GM12801 (cell line): Measurements from ENCODE around the gene BAZ2A.

ENCODE experiments used
- TF ChIP-seq, protein P1 (sequence below): IDR thresholded peaks from one replicate; pipeline ENCODE4 v1.5.1; 2011; ENCODE audit warnings: control low read depth; ENCODE audit not compliant: insufficient read length; ENCODE audit errors: extremely low read depth

The BAZ2A gene

DNA sequence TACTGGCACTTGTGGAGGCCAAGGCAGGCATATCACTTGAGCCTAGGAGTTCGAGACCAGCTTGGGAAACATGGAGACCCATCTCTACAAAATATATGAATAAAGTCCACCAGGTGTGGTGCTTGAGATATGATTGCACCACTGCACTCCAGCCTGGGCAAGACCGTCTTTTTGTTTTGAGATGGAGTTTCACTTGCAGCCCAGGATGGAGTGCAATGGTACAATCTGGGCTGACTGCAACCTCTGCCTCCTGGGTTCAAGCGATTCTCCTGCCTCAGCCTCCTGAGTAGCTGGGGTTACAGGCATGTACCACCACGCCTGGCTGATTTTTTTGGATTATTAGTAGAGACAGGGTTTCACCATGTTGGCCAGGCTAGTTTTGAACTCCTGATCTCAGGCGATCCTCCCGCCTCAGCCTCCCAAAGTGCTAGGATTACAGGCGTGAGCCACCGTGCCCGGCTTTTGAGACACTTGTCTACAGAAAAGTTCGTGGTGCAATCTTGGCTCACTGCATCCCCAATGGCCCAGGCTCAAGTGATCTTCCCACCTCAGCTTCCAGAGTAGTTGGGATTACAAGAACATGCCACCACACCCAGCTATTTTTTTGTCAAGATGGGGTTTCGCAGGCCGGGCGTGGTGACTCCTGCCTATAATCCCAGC is 32.0 kb upstream of the BAZ2A start:
- TF ChIP-seq, protein P1, sequence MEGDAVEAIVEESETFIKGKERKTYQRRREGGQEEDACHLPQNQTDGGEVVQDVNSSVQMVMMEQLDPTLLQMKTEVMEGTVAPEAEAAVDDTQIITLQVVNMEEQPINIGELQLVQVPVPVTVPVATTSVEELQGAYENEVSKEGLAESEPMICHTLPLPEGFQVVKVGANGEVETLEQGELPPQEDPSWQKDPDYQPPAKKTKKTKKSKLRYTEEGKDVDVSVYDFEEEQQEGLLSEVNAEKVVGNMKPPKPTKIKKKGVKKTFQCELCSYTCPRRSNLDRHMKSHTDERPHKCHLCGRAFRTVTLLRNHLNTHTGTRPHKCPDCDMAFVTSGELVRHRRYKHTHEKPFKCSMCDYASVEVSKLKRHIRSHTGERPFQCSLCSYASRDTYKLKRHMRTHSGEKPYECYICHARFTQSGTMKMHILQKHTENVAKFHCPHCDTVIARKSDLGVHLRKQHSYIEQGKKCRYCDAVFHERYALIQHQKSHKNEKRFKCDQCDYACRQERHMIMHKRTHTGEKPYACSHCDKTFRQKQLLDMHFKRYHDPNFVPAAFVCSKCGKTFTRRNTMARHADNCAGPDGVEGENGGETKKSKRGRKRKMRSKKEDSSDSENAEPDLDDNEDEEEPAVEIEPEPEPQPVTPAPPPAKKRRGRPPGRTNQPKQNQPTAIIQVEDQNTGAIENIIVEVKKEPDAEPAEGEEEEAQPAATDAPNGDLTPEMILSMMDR: no peak

DNA sequence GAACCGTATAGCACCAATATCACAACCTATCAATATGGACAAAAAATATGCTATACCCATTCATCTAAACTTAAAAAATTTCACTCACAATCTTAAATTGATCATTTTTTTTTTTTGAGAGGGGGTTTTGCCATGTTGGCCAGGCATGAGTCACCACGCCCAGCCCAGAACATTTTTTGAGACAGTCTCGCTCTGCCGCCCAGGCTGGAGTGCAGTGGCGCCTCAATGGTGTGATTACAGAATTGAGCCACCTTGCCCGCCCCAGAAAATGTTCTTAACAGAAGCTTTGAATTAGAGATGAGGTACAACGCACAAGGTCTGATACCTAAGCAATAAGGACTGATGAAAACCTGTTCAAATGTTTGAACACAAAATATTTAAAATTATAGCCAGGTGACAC is 31.4 kb upstream of the BAZ2A start:
- TF ChIP-seq, protein P1: no peak

DNA sequence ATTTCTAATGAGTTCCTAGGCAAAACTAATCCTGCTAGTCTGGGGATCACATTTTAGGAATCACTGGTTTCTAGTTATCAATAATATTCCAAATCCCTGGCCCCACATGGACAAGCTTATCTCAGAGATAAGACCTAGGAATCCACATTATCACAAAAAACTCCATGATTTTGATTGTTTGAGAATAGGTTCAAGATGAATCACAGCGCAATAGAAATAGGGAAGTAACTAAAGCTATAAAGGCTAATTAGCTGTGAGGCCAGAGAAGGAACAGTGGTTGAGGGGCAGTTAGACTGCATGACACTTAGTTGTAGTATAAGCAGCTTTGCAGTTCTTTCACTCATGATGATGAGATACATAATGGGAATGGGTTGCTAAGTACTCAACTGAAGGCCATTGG is 28.8 kb upstream of the BAZ2A start:
- TF ChIP-seq, protein P1: no peak

DNA sequence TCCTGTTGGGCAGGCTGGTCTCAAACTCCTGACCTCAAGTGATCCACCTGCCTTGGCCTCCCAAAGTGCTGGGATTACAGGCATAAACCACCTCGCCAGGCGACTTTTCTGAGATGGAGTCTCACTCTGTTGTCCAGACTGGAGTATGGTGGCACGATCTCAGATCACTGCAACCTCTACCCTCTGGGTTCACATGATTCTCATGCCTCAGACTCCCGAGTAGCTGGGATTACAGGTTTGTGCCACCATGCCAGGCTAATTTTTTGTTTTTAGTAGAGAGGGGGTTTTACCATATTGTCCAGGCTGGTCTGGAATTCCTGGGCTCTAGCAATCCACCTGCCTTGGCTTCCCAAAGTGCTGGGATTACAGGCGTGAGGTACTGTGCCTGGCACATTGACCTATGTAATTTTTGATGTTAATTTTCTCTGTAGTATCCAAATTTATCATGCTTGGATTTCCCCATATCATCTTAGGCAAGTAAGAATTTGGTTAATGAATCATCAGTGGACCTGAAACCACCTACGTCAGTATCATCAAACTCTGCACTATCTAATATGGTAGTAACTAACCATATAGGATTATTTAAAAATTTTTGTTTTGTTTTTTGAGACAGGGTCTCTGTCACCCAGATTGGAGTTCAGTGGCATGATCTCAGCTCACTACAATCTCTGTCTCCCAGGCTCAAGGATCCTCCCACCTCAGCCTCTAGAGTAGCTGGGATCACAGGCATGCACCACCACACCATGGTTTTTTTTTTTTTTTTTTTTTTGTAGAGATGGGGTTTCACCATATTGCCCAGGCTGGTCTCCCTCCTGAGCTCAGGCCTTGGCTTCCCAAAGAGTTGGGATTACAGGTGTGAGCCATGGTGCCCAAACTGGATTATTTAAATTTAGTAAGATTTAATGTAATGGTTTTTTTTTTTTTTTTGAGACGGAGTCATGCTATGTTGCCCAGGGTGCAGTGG is 27.6 kb upstream of the BAZ2A start:
- TF ChIP-seq, protein P1: no peak

DNA sequence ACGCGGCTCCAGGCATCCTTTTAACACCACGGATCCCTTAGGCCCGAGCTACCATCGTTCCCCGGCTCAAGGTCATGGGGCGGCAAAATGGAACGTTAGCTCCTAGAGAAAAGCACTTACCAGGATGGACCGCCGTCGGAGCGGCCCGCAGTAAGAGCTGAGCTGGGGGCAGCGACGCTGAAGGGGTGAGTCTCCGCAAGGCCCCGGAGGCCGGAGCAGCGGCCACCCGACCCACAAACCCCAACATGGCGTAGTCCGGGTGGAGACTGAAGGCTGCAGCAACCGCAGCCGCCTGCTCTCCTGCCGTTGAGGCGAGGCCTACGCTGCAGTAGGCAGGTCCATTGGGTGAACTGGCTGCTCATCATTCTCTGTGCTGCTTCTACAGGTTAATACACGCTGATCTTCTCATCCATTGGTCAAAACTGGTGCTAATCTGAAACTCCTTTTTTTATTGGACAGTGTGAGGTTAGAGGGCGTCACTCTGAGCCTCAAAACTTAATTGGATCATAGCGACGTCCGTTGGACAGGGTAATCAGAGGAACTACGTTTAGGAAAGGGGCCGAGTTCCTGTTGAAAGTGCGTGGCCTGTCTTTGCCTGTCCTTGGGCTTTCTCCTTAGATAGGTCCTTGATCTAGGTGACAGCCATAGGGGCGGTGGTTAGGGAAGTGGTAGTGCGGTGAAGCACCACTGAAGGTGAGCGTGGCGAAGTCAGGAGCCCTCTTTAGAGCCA is 15.8 kb upstream of the BAZ2A start, which contains the start of gene ATP5F1B:
Gene ATP5F1B (minus strand): TSS at position 268 of the 730 bp plus-strand sequence. CDS start 21 bp downstream, at position 247.
- TF ChIP-seq, protein P1: no peak

DNA sequence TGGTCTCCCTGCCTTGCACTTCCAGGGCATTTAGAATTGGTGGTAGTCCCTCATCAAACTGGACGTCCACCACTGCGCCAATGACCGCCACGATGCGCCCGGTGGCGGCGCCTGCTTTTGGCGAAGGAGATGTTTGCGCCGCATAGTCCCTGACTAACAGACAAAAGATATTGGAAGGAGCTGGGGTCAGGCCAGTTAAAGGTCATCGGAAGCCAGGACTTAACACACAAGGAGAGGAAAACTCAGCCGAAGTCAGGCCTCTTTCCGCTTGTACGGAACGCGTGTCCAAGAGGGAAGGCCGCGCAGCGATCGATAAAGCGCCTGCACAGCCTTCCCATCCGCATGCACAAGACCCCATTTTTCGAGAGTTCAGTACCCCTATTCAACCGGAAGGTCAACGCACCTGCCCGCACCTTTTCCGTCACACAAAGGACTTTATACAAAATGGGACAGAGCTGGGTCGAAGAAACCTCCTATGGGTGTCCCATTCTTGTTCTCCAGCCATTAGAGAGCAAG is 15.1 kb upstream of the BAZ2A start:
- TF ChIP-seq, protein P1: no peak

DNA sequence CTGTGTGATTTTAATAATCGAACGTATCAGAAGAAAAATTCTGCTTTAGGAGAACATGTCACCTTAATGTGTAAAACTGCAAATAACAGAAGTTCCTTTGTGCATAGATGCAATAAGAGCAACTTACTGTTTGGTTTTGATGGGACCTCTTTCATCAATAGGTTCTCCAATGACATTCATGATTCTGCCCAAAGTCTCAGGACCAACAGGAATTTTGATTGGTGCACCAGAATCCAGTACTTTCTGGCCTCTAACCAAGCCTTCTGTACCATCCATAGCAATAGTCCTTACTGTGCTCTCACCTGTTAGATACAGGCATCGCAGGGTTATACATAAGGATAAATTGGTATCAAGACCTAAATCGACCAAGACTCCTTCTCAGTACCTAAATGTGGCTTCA is 14.5 kb upstream of the BAZ2A start:
- TF ChIP-seq, protein P1: no peak
